C4-2B (cell line): ENCODE data around the gene ATXN7L2.

Experiments
- ZFX ChIP-seq: fragments of 450-650 bp; IDR thresholded peaks from 2 replicates; pipeline ENCODE4 v1.6.1; 2017
- TF ChIP-seq, protein P1 (sequence below): fragments of 450-650 bp; conservative IDR thresholded peaks from 2 replicates; pipeline ENCODE4 v1.5.1; 2017; ENCODE audit warnings: mild to moderate bottlenecking

DNA sequence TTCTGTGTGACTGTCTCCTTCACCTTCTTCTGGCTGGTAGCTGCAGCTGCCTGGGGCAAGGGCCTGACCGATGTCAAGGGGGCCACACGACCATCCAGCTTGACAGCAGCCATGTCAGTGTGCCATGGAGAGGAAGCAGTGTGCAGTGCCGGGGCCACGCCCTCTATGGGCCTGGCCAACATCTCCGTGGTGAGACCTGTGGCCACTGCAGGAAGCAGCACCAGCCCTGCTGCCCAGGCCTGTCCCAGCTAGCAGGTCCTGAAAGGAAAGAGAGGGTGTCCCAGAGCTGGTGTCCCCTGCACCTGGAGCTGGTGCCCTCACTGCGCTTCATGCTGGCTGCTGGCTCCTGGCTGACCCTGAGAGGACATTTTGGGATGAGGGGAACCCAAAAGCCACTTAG, 5.9 kb upstream of the ATXN7L2 start:
- TF ChIP-seq, protein P1, sequence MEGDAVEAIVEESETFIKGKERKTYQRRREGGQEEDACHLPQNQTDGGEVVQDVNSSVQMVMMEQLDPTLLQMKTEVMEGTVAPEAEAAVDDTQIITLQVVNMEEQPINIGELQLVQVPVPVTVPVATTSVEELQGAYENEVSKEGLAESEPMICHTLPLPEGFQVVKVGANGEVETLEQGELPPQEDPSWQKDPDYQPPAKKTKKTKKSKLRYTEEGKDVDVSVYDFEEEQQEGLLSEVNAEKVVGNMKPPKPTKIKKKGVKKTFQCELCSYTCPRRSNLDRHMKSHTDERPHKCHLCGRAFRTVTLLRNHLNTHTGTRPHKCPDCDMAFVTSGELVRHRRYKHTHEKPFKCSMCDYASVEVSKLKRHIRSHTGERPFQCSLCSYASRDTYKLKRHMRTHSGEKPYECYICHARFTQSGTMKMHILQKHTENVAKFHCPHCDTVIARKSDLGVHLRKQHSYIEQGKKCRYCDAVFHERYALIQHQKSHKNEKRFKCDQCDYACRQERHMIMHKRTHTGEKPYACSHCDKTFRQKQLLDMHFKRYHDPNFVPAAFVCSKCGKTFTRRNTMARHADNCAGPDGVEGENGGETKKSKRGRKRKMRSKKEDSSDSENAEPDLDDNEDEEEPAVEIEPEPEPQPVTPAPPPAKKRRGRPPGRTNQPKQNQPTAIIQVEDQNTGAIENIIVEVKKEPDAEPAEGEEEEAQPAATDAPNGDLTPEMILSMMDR: no peak
- TF ChIP-seq ZFX: no peak
